ENCODE data around the gene PTPRG. TPM values are rescaled to one million over a fixed set of nuclear protein-coding genes. Genes with fewer than 3 reads are reported as not detected.

PTPRG gene
- total and polyA plus RNA-seq, 2 of the 13 experiments (the other 11 are each of a cell fraction or from before 2014, with no cell fraction given): 8.0 to 25.3 TPM

GRCh38 chr3:61618231-61618630 lies 56.9 kb downstream of the PTPRG start (continued):
- TF ChIP-seq FOXP1 (IDR thresholded peaks at IDR 0.05) (no peak), FOXP1 (CRISPR knock-in tag; IDR thresholded peaks at IDR 0.05) (no peak), HDAC6 (IDR thresholded peaks at IDR 0.05; ENCODE audit: low read depth, low read length) (no peak), ETS1 (CRISPR knock-in tag; IDR thresholded peaks at IDR 0.05) (no peak)

DNA sequence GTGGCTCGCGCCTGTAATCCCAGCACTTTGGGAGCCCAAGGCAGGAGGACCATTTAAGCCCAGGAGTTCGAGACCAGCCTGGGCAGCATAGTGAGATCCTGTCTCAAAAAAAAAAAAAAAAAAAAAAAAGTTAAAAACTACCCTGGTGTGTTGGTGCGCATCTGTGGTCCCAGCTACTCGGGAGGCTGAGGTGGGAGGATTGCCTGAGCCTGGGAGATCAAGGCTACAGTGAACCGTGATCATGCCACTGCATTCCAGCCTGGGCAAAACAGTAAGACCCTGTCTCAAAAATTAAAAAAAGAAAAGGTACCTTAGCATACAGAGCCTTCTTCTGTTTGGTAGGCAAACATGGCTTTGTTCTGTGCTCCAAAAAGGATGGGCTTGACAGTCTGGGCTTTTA lies 57.5 kb downstream of the PTPRG start:
- ChIA-PET POLR2A (no interaction called here), CTCF (ENCODE audit: low intra/inter-chr PET ratio, low total read pairs) (no interaction called here)
- no peaks in the 10 kb centered on the region for H3K27me3 ChIP-seq (ENCODE audit: control insufficient read depth in 1 of 2, insufficient read depth in 2 of 2, low read length in 2 of 2)
- H4K20me1 ChIP-seq (ENCODE audit: insufficient read depth, low read length): no peaks in the 10 kb centered on the region
- no peak overlapping the region for H2AFZ ChIP-seq (ENCODE audit: low read length)
- H3K4me2 ChIP-seq (ENCODE audit: low read depth, low read length): no peak overlapping the region
- no peaks in the 10 kb centered on the region for H3K9me3 ChIP-seq (ENCODE audit: low read length)
- H3K9ac ChIP-seq (ENCODE audit: insufficient read depth, low read depth, low read length): no peak overlapping the region
- no peak for DNase-seq (ENCODE audit: low spot score)
- H3K79me2 ChIP-seq (ENCODE audit: insufficient read depth, low read length): peaks cover 7% of the 10 kb centered on the region
- no peak overlapping the region for H3K4me3 ChIP-seq (replicated peaks in 1 of 3; ENCODE audit: insufficient read depth in 1 of 3, low read depth in 2 of 3, low read length in 3 of 3)
- BruUV-seq (replicated peaks): no TSS peak
- H3K4me1 ChIP-seq (ENCODE audit: insufficient read depth, low read length): no peaks in the 10 kb centered on the region
- in situ Hi-C loops (cut with HindIII; ENCODE audit: extremely low pct_ligation_motif_present, low pct_unique_long_range_greater_than_20kb) (no loop called here), intact Hi-C loops (cut with micrococcal nuclease; ENCODE audit: unreplicated experiment) (no loop called here)
- no peak for FAIRE-seq
- no peak overlapping the region for H3K27ac ChIP-seq (ENCODE audit: extremely low read length, insufficient read depth, low read length)
- ATAC-seq: no peak
- H3K36me3 ChIP-seq (replicated peaks in 1 of 2; ENCODE audit: control insufficient read depth in 1 of 2, insufficient read depth in 2 of 2, low read length in 2 of 2): no peaks in the 10 kb centered on the region
- WGBS (ENCODE audit: low lambda C conversion rate): 99% methylated on average over 6 of the region's 6 CpGs
- no peak for TF ChIP-seq ZNF558 (CRISPR knock-in tag; IDR thresholded peaks at IDR 0.05; ENCODE audit: borderline replicate concordance)
- no peak for TF ChIP-seq ZNF646 (CRISPR knock-in tag; IDR thresholded peaks at IDR 0.05)
- TF ChIP-seq NFATC3 (CRISPR knock-in tag; IDR thresholded peaks at IDR 0.05): no peak
- no peak for TF ChIP-seq GTF3A (CRISPR knock-in tag; conservative IDR thresholded peaks at IDR 0.05)
- TF ChIP-seq ZFP37 (CRISPR knock-in tag; IDR thresholded peaks at IDR 0.05; ENCODE audit: borderline replicate concordance): no peak
- no peak for TF ChIP-seq NRL (CRISPR knock-in tag; IDR thresholded peaks at IDR 0.05; ENCODE audit: borderline replicate concordance)
- no peak for TF ChIP-seq KLF12 (CRISPR knock-in tag; IDR thresholded peaks at IDR 0.05; ENCODE audit: borderline replicate concordance)
- no peak for TF ChIP-seq SMARCC2 (IDR thresholded peaks at IDR 0.05)
- TF ChIP-seq, protein P1, sequence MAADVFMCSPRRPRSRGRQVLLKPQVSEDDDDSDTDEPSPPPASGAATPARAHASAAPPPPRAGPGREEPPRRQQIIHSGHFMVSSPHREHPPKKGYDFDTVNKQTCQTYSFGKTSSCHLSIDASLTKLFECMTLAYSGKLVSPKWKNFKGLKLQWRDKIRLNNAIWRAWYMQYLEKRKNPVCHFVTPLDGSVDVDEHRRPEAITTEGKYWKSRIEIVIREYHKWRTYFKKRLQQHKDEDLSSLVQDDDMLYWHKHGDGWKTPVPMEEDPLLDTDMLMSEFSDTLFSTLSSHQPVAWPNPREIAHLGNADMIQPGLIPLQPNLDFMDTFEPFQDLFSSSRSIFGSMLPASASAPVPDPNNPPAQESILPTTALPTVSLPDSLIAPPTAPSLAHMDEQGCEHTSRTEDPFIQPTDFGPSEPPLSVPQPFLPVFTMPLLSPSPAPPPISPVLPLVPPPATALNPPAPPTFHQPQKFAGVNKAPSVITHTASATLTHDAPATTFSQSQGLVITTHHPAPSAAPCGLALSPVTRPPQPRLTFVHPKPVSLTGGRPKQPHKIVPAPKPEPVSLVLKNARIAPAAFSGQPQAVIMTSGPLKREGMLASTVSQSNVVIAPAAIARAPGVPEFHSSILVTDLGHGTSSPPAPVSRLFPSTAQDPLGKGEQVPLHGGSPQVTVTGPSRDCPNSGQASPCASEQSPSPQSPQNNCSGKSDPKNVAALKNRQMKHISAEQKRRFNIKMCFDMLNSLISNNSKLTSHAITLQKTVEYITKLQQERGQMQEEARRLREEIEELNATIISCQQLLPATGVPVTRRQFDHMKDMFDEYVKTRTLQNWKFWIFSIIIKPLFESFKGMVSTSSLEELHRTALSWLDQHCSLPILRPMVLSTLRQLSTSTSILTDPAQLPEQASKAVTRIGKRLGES (CRISPR knock-in tag; IDR thresholded peaks at IDR 0.05; ENCODE audit: borderline replicate concordance): no peak

Data from HepG2 (cell line).